GM21723 (cell line): ENCODE measurements around the gene SLC43A2.

Experiments
- ATAC-seq: cut with Tn5 transposase; IDR thresholded peaks from one replicate; pipeline ENCODE4 v1.9.1; 2021; ENCODE audit warnings: mild to moderate bottlenecking, moderate library complexity; ENCODE audit not compliant: unreplicated experiment

Gene SLC43A2

GRCh38 chr17:1625053-1625452 is 3.6 kb downstream of the SLC43A2 start:
- ATAC-seq = no peak

- no peak for ATAC-seq
These were observed 4.0 kb downstream of the SLC43A2 start for GRCh38 chr17:1624650-1625049.

- ATAC-seq = no peak
These were observed 5.5 kb downstream of the SLC43A2 start for GRCh38 chr17:1623057-1623630.

GRCh38 chr17:1621273-1621954 is 7.2 kb downstream of the SLC43A2 start:
- no peak for ATAC-seq

- no peak for ATAC-seq
These were observed 8.1 kb downstream of the SLC43A2 start for GRCh38 chr17:1620486-1620885.

- no peak for ATAC-seq
These were observed 10.9 kb downstream of the SLC43A2 start for GRCh38 chr17:1617620-1618174.

GRCh38 chr17:1616101-1616500 is 12.5 kb downstream of the SLC43A2 start:
- no peak for ATAC-seq

- ATAC-seq = no peak
These were observed 16.2 kb downstream of the SLC43A2 start for GRCh38 chr17:1612400-1612799.

- ATAC-seq = no peak
These were observed 16.9 kb downstream of the SLC43A2 start for GRCh38 chr17:1611715-1612114.

- ATAC-seq = no peak
These were observed 20.0 kb downstream of the SLC43A2 start for GRCh38 chr17:1608676-1609075.

- ATAC-seq = no peak
These were observed 20.7 kb downstream of the SLC43A2 start for GRCh38 chr17:1607971-1608320.

GRCh38 chr17:1606352-1606985 is 22.2 kb downstream of the SLC43A2 start:
- peak; percentile 29 for ATAC-seq

- no peak for ATAC-seq
These were observed 22.8 kb downstream of the SLC43A2 start for GRCh38 chr17:1605681-1606351.

GRCh38 chr17:1604831-1605528 is 23.7 kb downstream of the SLC43A2 start:
- no peak for ATAC-seq

- ATAC-seq = no peak
These were observed 27.1 kb downstream of the SLC43A2 start for GRCh38 chr17:1601571-1601970.

- ATAC-seq = no peak
These were observed 30.1 kb downstream of the SLC43A2 start for GRCh38 chr17:1598399-1599095.

- ATAC-seq = no peak
These were observed 30.7 kb downstream of the SLC43A2 start for GRCh38 chr17:1597861-1598342.

GRCh38 chr17:1593630-1593931 is 35.1 kb downstream of the SLC43A2 start:
- ATAC-seq = no peak

GRCh38 chr17:1592751-1593629 is 35.6 kb downstream of the SLC43A2 start:
- peak; percentile 59 for ATAC-seq
